Stomach (tissue), 4 donors: Measurements from ENCODE around the gene SORCS2.

Source experiments
- POLR2A ChIP-seq, 4 donors: fragments of 450-650 bp; IDR thresholded peaks; one replicate each; pipeline ENCODE4 v1.6.1; 2016; ENCODE audit warnings: antibody characterized with exemption in 4 of 4, control low read depth in 2 of 4, mild to moderate bottlenecking in 1 of 4, moderate library complexity in 1 of 4
- TF ChIP-seq, protein P1 (sequence below), 7 experiments: fragments of 450-650 bp in 4 of 7; fragments of 200-600 bp in 3 of 7; sonication (generic) in 3 of 7; IDR thresholded peaks; one replicate each; pipeline ENCODE4 v1.5.1; 2016 to 2019; ENCODE audit warnings: antibody characterized with exemption in 7 of 7, control low read depth in 2 of 7, mild to moderate bottlenecking in 1 of 7

DNA sequence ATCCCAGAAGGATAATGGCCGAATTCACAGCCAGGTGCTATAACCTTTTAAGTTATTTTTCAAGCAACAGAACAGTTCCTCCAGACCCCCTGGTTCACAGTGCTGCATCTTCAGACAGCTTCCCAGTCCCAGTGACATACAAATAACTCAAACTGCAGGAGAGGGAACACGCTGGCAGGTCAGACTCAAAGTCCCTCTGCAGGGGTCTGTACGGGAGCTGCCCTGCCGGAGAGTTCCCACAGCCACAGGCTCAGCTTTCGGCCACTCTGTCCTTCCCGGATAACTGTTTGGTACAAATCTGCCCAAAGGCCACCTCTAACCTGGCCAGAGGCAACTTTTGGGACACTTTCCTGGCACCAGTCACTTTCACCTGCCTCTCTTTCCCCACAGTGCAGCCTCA is 517.1 kb downstream of the SORCS2 start:
- TF ChIP-seq, protein P1, sequence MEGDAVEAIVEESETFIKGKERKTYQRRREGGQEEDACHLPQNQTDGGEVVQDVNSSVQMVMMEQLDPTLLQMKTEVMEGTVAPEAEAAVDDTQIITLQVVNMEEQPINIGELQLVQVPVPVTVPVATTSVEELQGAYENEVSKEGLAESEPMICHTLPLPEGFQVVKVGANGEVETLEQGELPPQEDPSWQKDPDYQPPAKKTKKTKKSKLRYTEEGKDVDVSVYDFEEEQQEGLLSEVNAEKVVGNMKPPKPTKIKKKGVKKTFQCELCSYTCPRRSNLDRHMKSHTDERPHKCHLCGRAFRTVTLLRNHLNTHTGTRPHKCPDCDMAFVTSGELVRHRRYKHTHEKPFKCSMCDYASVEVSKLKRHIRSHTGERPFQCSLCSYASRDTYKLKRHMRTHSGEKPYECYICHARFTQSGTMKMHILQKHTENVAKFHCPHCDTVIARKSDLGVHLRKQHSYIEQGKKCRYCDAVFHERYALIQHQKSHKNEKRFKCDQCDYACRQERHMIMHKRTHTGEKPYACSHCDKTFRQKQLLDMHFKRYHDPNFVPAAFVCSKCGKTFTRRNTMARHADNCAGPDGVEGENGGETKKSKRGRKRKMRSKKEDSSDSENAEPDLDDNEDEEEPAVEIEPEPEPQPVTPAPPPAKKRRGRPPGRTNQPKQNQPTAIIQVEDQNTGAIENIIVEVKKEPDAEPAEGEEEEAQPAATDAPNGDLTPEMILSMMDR (IDR thresholded peaks at IDR 0.05): no peak
- no peak for TF ChIP-seq POLR2A (IDR thresholded peaks at IDR 0.05)
